ENCODE results near the gene DCAF5.
"Not testable (repeated sequence)": the region's sequence is repeated elsewhere in the genome, so short reads cannot be mapped to it uniquely, and the experiment has no call there.

Gene DCAF5, protein sequence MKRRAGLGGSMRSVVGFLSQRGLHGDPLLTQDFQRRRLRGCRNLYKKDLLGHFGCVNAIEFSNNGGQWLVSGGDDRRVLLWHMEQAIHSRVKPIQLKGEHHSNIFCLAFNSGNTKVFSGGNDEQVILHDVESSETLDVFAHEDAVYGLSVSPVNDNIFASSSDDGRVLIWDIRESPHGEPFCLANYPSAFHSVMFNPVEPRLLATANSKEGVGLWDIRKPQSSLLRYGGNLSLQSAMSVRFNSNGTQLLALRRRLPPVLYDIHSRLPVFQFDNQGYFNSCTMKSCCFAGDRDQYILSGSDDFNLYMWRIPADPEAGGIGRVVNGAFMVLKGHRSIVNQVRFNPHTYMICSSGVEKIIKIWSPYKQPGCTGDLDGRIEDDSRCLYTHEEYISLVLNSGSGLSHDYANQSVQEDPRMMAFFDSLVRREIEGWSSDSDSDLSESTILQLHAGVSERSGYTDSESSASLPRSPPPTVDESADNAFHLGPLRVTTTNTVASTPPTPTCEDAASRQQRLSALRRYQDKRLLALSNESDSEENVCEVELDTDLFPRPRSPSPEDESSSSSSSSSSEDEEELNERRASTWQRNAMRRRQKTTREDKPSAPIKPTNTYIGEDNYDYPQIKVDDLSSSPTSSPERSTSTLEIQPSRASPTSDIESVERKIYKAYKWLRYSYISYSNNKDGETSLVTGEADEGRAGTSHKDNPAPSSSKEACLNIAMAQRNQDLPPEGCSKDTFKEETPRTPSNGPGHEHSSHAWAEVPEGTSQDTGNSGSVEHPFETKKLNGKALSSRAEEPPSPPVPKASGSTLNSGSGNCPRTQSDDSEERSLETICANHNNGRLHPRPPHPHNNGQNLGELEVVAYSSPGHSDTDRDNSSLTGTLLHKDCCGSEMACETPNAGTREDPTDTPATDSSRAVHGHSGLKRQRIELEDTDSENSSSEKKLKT

GRCh38 chr14:69152902-69153151 lies at the start of gene DCAF5:
TSS of gene DCAF5 (minus strand) at chr14:69153119. CDS start at chr14:69152978, 141 bp downstream.
- peak; percentile 80 to 81 for DNase-seq (ENCODE audit: low read depth in 2 of 2)

DNA sequence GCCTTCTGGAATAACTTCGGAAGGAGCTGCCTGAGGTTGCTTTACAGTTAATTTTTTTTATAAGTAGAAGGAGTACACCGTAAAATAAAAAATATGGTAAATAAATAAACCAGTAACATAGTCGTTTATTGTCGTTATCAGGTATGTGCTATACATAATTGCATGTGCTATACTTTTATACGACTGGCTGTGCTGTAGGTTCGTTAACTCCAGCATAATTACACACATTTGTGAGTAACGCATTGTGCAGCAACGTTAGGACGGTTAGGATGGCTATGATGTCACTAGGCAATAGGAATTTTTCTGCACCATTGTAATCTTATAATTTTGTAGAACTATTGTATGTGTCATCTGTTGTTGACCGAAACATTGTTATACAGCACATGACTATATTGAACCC lies 46.9 kb upstream of the DCAF5 start:
- DNase-seq (ENCODE audit: low read depth in 2 of 2), result no peak

- DNase-seq (ENCODE audit: low read depth in 2 of 2), result no peak
Measured at GRCh38 chr14:69193721-69194120, 40.8 kb upstream of the DCAF5 start.

DNA sequence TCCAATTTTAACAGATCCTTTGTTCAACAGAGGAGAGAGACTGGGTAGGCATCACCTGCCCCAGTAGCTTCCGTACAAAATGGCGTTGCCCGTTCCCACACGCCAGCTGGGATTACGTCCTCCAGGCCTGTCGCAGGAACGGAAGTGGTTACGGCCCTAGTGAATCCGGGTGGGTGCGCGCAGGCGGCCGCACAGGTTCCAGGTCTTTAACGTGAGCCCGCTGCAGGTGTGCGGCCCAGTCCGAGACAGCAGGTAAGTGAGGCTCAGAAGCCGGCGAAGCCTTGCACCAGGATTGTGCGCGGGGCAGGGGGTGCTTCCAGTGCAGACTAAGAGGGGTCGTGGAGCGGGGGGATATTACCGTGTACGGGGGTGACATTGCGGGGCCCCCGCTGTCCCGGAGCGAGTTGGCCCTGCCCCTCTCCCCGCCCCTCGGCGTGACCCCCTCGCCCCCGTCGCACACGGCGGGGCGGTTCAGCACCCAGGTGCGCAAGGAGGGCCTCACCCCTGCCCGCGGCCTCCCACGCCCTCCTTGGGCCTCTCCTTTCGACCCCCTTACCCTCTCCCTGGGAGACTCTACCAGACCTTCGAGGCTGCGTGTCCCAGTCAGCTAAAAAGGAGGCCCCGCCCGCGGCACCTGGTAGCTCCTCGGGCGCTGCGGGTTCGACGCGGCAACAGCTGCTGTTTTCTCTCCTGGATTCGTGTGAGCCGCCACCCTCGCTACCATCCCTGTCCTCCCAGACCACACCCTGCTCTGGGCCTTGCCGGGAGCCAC lies 38.6 kb upstream of the DCAF5 start, which contains the start of gene EXD2:
TSS of gene EXD2 (plus strand) at position 159 of the 772 bp plus-strand sequence. CDS start 17,973 bp downstream, outside the sequence.
- DNase-seq (ENCODE audit: low read depth in 2 of 2), result peak; percentile 20 to 42

- DNase-seq (ENCODE audit: low read depth in 2 of 2), result no peak
Measured at GRCh38 chr14:69190191-69190590, 37.3 kb upstream of the DCAF5 start.

DNA sequence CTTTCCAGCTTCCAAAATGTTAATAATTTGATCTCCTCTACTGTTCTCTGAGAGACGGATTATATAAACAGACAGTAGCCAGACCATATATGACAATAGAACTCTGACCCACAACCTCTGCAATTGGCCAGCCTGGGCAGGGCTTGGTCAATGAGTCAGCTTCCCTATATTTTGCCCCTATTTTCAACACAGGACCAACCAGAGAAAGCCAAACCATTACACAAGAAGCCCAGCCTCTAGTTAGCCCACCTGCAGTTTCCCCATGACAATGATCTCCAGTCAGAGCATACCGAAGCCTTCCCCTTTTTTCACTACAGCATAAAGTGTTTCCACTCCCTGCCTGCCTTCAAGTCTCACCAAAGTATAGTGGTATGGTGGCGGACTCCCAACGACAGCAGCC lies 30.8 kb upstream of the DCAF5 start:
- no peak for DNase-seq (ENCODE audit: low read depth in 2 of 2)

DNA sequence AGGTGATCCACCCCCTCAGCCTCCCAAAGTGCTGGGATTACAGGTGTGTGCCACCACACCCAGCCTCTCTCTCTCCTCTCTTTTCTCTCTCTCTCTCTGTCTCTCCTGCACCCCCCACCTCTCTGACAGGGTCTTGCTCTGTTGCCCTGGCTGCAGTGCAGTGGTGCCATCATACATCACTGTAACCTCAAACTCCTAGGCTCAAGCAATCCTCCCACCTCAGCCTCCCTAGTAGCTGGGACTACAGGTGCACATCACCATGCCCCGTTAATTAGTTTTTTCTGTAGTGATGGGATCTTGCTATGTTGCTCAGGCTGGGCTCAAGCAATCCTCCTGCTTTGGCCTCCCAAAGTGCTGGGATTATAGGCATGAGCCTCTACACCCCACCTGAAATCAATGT lies 29.7 kb upstream of the DCAF5 start:
- not testable (repeated sequence) for DNase-seq (ENCODE audit: low read depth in 2 of 2)

DNA sequence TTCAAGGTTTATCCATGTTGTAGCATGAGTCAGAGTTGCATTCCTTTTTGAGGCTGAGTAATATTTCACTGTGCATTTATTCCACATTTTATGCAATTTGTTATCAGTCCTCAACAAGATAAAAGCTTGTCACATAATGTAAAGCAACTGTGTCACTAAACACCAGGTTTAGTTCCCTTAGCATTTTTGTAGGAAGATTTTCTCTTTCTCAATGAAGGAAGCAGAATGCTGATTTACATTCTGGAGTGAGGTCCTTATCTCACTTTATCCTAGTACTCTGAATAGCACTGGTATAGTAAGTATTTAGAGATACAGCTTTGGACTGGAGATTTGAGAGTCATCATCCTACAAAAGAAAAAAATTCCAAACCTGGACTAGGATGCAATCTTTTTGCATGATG lies 28.6 kb upstream of the DCAF5 start:
- DNase-seq (ENCODE audit: low read depth in 2 of 2), result no peak

GRCh38 chr14:69175130-69175529 lies 22.2 kb upstream of the DCAF5 start:
- no peak for DNase-seq (ENCODE audit: low read depth in 2 of 2)

DNA sequence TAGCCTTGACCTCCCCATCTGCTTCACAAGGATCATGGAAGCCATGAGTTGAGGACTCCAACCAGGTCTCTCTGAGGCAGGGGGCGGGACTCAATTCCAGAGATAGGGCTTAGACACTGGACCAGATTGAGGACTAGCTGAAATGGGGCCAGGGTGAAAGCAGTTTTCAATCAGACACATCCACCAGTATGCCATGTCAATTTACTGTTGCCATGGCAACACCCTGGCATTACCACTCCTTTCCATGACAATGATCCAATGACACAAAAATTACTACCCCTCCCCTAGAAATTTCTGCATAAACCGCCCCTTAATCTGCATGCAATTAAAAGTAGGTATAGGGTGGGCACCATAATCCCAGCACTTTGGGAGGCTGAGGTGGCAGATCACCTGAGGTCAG lies 18.6 kb upstream of the DCAF5 start:
- DNase-seq (ENCODE audit: low read depth in 2 of 2), result no peak

DNA sequence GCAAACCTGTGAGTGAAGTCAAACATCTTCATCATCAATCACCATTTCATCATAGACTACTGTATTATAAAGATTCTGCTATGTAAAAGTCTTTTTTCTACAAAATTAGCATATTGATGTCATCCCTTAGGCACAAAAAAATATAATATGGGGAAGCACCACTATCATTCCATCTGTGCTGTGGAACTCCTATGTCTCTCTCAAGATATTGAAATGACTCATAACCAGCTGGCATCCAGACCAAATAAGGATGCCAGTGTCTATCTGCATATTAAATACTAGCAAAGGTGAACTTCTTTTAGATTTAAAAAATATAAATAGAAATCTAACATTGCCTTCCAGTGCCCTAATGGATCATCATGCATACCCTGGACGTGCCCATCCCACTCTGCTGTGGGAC lies 17.9 kb upstream of the DCAF5 start:
- no peak for DNase-seq (ENCODE audit: low read depth in 2 of 2)

DNA sequence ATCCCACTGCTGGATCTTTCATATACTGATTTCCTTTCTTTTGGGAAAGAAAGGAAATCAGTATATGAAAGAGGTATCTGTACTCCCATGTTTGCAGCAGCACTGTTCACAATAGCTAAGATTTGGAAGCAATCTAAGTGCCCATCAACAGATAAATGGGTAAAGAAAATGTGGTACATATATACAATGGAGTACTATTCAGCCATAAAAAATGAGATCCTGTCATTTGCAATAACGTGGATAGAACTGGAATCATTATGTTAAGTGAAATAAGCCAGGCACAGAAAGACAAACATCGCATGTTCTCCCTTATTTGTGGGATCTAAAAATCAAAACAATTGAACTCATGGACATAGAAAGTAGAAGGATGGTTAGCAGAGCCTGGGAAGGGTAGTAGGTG lies 12.9 kb upstream of the DCAF5 start:
- not testable (repeated sequence) for DNase-seq (ENCODE audit: low read depth in 2 of 2)

DNA sequence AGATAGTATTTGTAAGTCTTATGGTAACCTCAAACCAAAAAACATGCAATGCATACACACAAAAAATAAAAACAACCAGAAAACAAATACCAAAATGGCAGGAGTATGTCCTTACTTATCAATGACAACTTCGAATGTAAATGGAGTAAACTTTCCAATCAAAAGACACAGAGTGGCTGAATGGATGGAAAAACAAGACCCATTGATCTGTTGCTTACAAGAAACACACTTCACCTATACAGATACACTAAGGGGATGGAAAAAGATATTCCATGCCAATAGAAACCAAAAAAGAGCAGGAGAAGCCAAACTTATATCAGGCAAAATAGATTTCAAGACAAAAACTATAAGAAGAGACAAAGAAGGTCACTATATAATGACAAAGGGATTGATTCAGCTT lies 8.7 kb upstream of the DCAF5 start:
- DNase-seq (ENCODE audit: low read depth in 2 of 2), result no peak

DNA sequence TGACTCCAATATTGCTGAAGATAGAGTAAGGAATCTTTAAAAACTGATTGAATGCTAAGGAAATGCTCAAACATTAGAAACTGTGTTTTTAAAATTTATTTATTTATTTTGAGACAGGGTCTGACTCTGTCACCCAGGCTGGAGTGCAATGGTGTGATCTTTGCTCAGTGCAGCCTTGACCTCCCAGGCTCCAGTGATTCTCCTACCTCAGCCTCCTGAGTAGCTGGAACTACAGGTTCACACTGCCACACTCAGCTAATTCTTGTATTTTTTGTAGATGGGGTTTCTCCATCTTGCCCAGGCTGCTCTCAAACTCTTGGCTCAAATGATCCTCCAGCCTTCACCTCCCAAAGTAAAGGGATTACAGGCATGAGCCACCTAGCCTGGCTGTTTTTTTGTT lies 3.3 kb upstream of the DCAF5 start:
- DNase-seq (ENCODE audit: low read depth in 2 of 2), result no peak

GRCh38 chr14:69154779-69155178 lies 1.9 kb upstream of the DCAF5 start:
- DNase-seq (ENCODE audit: low read depth in 2 of 2), result no peak

- DNase-seq (ENCODE audit: low read depth in 2 of 2), result no peak
Measured at GRCh38 chr14:69153873-69154270, 953 bp upstream of the DCAF5 start.

DNA sequence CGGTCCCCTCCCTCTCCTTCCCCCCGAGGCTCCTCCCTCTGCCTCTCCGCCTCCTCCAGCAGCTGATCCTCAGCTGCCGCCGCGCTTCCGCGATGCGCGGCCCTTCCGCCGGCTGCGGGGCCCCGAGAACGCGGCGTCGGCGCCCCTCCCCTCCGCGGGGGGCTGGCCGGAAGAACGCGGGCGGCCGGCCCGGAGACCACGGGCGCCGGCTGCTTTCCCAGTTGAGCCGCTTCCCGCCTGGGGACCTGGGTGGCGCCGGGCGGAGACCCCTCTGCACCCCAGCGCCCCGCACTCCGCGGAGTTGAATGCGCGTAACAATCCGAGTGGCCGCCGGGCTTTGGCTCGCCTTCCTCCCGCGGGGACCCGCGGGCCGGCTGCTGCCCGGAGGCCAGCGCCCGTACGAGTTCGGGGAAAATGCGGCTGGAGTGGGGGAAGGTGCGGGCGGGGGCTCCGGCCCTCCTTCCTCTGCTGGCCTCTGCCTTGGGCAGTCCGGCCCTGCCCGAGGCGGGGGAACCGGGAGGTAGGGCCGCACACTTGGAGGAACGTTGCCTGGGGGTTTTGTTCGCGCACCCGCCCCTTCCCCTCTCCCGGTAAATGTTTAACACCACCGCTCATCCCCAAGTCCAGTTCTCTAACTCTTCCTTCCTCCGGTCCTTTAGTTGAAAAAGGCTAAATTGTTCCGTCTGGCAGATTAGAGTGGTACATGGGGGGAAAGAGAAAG lies 393 bp upstream of the DCAF5 start:
- DNase-seq (ENCODE audit: low read depth in 2 of 2), result no peak

GRCh38 chr14:69152181-69152901 lies 578 bp downstream of the DCAF5 start:
- DNase-seq (ENCODE audit: low read depth in 2 of 2), result peak in 1 of 2 donors; percentile 17

DNA sequence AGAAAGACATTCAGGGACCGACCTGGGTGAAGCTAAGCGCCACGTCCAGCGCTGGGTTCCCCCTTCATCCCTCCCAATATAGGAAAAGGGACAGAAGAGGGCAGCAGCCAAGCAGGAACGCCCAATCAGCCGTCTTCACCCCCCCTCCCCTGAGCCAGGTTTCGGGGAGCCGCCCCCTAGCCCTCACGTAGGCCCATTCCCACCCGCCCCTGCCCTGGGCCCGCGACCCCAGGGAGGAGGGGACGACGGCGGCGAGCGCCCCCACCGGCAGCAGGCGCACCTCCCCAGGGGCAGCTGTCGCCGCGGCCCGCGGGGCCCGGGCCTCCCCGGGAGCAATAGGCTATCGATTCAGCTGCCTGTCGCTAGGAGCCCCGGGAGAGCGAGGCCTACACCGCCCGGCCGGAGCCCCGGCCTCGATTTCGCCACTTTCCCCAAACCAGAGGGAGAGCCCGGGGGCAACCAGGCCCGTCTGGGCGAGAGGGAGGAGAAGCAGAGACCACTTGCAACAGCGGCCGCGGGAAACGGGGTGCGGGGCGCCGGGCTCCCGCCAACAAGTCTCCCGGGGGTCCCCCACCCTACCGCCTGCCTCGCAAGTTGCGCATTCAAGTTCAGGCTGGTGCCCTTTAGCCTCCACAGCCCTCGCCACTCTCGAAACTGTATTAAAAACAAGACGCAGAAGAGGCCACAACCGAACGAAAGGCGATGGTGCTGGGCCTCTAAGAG lies 1.3 kb downstream of the DCAF5 start:
- DNase-seq (ENCODE audit: low read depth in 2 of 2), result peak; percentile 41 to 60
